ENCODE data around the gene THAP7.

Gene THAP7

DNA sequence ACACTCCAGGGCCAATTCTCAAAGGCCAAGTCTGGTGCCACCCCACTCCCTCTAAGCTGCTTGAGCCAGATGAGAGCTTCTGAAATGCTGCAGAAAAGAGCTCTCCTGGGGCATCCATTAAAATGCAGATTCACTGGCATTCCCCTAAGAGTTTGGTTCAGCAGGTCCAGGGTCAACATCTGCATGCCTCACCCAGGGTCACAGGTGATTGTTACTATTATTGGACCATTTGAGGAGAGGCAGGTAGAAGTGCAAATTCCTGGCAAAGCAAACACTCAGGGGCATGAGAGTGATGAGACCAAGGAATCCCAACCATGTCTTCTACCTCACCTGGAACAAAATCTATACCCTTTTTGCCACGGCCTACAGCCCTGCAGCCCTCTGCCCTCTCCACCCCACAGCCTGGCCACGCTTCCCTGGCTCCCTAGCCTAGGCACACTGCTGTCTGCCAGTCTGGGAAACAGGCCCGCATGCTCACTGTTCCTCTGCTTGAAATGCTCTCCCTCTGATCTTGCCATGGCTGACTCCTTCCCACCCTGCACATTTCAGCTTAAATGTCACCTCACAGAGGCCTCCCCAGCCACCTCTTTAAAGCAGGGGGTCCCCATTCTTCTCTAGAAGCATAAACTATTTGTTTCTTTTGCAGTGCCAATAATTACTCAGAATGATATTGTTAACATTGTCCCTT, 8.7 kb upstream of the THAP7 start:
- no peak for TF ChIP-seq CTCF (IDR thresholded peaks at IDR 0.05)

DNA sequence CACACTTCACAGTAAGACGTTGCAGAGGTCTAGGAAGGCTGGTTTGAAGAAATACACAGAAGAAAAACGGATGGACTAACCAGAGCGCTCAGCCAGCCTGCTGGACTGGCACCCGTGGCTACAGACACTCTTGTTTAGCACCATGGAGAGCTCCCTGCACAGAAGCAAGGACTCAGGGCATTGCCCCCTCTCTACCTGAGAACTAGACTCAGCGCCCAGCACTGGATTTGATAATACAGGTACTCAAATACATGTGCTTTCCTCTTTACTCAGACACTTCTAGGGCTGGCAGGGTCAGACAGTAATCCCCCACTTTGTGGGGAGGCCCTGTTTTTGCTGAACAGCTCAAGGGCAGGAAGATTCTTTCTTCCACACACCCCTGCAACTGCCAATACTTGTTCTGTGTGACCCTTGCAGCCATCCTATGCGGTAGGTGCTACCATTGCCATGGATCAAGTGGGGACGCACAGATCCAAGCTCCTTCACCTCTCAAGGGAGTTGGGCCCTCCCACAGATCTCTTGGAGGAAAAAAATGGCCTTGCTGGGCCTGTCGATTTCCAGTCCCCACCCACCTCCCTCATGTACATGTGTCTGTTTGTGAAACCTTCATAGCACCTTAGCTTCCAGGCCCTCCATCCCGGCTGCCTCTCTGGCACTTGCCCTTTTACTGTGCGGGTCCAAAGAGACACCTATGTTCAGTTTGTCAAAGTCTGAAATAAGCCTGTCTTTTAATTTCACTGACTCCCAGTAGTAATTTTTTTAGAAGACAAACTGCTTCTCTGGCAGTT, 7.9 kb upstream of the THAP7 start:
- TF ChIP-seq CTCF (IDR thresholded peaks at IDR 0.05) = no peak

DNA sequence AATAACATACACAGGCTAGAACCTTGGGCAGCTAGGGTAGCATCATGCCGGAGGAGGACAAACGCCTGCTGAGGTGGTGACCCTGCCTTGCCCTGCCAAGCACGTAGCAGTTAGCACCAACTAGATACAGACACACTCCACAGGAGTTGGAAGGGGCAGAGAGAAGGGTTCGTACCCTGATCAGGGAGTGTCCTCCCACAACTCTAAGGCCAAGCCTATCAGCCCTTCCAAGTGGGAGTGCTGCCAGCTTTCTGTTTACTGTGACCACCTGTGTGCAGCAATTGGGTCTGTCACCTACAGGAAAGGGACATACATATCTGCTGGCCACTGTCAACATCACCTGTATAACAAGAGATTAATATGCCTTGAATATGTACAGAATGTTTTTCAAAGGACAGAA, 1.9 kb upstream of the THAP7 start:
- TF ChIP-seq CTCF (IDR thresholded peaks at IDR 0.05) = no peak

DNA sequence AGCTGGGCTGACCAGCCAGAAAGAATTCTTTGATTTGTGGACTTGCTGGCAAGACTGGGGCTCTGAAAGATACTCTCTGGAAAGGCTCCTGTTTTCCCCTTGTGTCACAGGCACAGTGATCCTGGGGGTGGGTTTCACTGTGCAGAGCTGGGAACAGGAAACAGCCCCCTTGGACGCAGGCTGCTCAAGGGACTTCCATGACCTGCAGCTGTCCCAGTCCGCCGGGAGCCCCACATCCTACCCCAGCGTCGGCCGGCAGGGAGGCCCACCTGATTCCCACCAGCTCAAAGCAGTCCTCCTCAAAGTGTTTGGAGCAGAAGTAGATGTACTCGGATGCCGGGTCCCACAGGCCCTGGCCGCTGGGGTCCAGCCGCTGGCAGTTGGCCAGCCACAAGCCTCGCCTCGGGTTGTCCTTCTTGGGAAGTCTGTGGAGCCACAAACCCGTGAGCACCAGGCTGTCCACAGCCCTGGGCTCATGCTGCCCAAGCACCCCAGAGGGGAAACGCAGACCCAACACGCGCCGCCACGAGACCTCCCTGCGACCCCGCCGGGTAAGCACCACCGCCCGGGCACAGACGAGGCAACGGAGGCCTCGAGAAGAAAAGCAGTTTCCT, 824 bp downstream of the THAP7 start:
- TF ChIP-seq CTCF (IDR thresholded peaks at IDR 0.05) = no peak

- TF ChIP-seq CTCF (IDR thresholded peaks at IDR 0.05) = no peak
Measured at GRCh38 chr22:21000207-21000986, 1.5 kb downstream of the THAP7 start.

DNA sequence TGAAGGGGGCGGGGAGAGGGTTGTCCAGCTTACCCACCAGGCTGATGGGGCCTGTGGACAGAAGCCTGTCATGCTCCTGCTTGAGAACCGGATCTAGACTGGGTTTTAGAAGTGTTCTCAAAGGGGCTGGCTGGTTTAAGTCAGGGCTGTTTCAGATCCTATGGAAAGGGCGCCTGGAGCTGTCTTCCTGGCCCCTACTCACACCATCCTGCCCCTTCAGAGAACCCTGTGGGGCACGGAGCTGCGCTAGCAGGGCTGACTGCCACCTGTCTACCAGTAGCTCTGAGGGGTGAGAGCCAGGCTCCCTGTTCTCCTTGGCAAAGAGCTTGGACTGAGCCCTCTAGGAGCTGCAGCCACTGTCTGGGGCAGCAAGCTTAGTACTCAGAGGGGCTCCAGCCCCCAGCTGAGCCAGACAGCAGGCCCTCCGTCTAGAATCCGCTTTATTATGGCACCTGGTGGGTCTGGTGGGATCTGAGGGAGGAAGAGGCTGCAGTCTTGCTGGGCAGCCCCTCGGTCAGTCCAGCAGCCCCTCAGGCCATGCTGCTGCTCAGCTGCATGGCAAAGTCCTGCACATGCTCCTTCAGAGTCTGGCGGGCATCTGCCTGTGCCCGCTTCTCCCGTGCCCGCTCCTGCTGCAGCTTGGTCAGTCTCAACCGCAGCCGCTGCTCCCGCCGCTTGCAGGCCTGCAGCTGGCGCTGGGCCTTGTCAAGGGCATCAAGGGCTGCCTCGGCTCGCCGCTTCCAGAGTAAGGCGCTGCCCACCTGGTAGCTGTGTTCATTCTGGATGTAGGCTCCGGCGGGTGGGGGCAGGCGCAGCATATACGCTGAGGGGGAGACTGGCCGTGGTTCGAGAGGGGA, 2.3 kb downstream of the THAP7 start:
- no peak for TF ChIP-seq CTCF (IDR thresholded peaks at IDR 0.05)

Data from LNCAP (cell line).